GM19193 (cell line): ENCODE data around the gene IFNL2.

Source experiments
- POLR2A ChIP-seq: IDR thresholded peaks from 4 replicates; pipeline ENCODE4 v1.6.1; 2011; ENCODE audit not compliant: insufficient read depth, insufficient read length; ENCODE audit errors: extremely low read depth

IFNL2 gene

GRCh38 chr19:39307046-39307821 lies 39.0 kb downstream of the IFNL2 start:
- TF ChIP-seq POLR2A, result no peak

- no peak for TF ChIP-seq POLR2A
Measured at GRCh38 chr19:39307822-39308530, 39.8 kb downstream of the IFNL2 start.

GRCh38 chr19:39308531-39309304 lies 40.5 kb downstream of the IFNL2 start:
- no peak for TF ChIP-seq POLR2A

- no peak for TF ChIP-seq POLR2A
Measured at GRCh38 chr19:39310558-39311311, 42.5 kb downstream of the IFNL2 start.

- TF ChIP-seq POLR2A, result no peak
Measured at GRCh38 chr19:39314016-39314728, 46.0 kb downstream of the IFNL2 start.

- TF ChIP-seq POLR2A, result no peak
Measured at GRCh38 chr19:39315933-39316332, 47.7 kb downstream of the IFNL2 start.

- TF ChIP-seq POLR2A, result no peak
Measured at GRCh38 chr19:39316627-39317321, 48.6 kb downstream of the IFNL2 start.

- no peak for TF ChIP-seq POLR2A
Measured at GRCh38 chr19:39317476-39317875, 49.3 kb downstream of the IFNL2 start.

- TF ChIP-seq POLR2A, result no peak
Measured at GRCh38 chr19:39318071-39318470, 49.9 kb downstream of the IFNL2 start.

GRCh38 chr19:39318690-39319089 lies 50.5 kb downstream of the IFNL2 start:
- no peak for TF ChIP-seq POLR2A

GRCh38 chr19:39319098-39319891 lies 51.1 kb downstream of the IFNL2 start:
- TF ChIP-seq POLR2A, result no peak
